Dermis blood vessel endothelial cell (primary cell): ENCODE measurements around the gene RAD18. TPM values are rescaled to one million over a fixed set of nuclear protein-coding genes. Genes with fewer than 3 reads are reported as not detected.
A peak's percentile ranks its signal among the peaks of the same experiment; 100 is the strongest.

Experiments
- DNase-seq: peaks from one replicate; pipeline ENCODE4 v3.0.0; 2010
- total RNA-seq: library from RNA; depleted of rRNA; stranded (reverse); fragments of >200 nt; gene quantifications from 2 replicates; pipeline ENCODE4 v1.2.3, GENCODE V29; 2014

The RAD18 gene
- total RNA-seq, 1 donor from 2014 or later = 8.3 TPM

GRCh38 chr3:8864402-8865350, 98.6 kb downstream of the RAD18 start:
- no peak for DNase-seq

- DNase-seq = no peak
Measured at GRCh38 chr3:8863891-8864290, 99.4 kb downstream of the RAD18 start.

- DNase-seq = no peak
Measured at GRCh38 chr3:8857720-8858367, 105.4 kb downstream of the RAD18 start.

- no peak for DNase-seq
Measured at GRCh38 chr3:8856721-8857120, 106.6 kb downstream of the RAD18 start.

- no peak for DNase-seq
Measured at GRCh38 chr3:8856071-8856470, 107.2 kb downstream of the RAD18 start.

- no peak for DNase-seq
Measured at GRCh38 chr3:8854656-8855055, 108.6 kb downstream of the RAD18 start.

- no peak for DNase-seq
Measured at GRCh38 chr3:8853081-8853480, 110.2 kb downstream of the RAD18 start.

GRCh38 chr3:8852511-8852910, 110.8 kb downstream of the RAD18 start:
- DNase-seq = no peak

GRCh38 chr3:8851703-8852102, 111.6 kb downstream of the RAD18 start:
- no peak for DNase-seq

GRCh38 chr3:8848696-8849131, 114.6 kb downstream of the RAD18 start:
- DNase-seq = peak; percentile 67

- no peak for DNase-seq
Measured at GRCh38 chr3:8847317-8847716, 116.0 kb downstream of the RAD18 start.

GRCh38 chr3:8846176-8846575, 117.1 kb downstream of the RAD18 start:
- no peak for DNase-seq

- DNase-seq = peak; percentile 18
Measured at GRCh38 chr3:8845641-8846040, 117.6 kb downstream of the RAD18 start.

- DNase-seq = no peak
Measured at GRCh38 chr3:8843347-8843746, 119.9 kb downstream of the RAD18 start.

- no peak for DNase-seq
Measured at GRCh38 chr3:8842293-8842692, 121.0 kb downstream of the RAD18 start.

GRCh38 chr3:8841472-8841871, 121.8 kb downstream of the RAD18 start:
- DNase-seq = peak; percentile 5

GRCh38 chr3:8840556-8840955, 122.7 kb downstream of the RAD18 start:
- no peak for DNase-seq

- peak; percentile 4 for DNase-seq
Measured at GRCh38 chr3:8839607-8840325, 123.5 kb downstream of the RAD18 start.

GRCh38 chr3:8838765-8839423, 124.4 kb downstream of the RAD18 start:
- DNase-seq = no peak

- DNase-seq = no peak
Measured at GRCh38 chr3:8838234-8838633, 125.0 kb downstream of the RAD18 start.

- DNase-seq = no peak
Measured at GRCh38 chr3:8837162-8837561, 126.1 kb downstream of the RAD18 start.

GRCh38 chr3:8836096-8836495, 127.2 kb downstream of the RAD18 start:
- DNase-seq = no peak

GRCh38 chr3:8835385-8835784, 127.9 kb downstream of the RAD18 start:
- no peak for DNase-seq
